C4-2B (cell line): Measurements from ENCODE around the gene COL6A2.

ENCODE experiments used
- CTCF ChIP-seq: fragments of 450-650 bp; conservative IDR thresholded peaks from 2 replicates; pipeline ENCODE4 v1.5.1; 2017; ENCODE audit warnings: mild to moderate bottlenecking
- ZFX ChIP-seq: fragments of 450-650 bp; IDR thresholded peaks from 2 replicates; pipeline ENCODE4 v1.6.1; 2017

- TF ChIP-seq CTCF (no peak), ZFX (no peak)
Observed at GRCh38 chr21:46115441-46116188, 17.7 kb downstream of the COL6A2 start.
